Thyroid gland (tissue), 4 donors: ENCODE measurements around the gene PLIN1.

Experiments
- CTCF ChIP-seq, 6 experiments: fragments of 200-600 bp in 3 of 6; fragments of 450-650 bp in 3 of 6; sonication (generic) in 3 of 6; IDR thresholded peaks; one replicate each; pipeline ENCODE4 v1.5.1; 2016 to 2019; ENCODE audit warnings: antibody characterized with exemption in 6 of 6, mild to moderate bottlenecking in 2 of 6, inconsistent platforms in 1 of 6, moderate library complexity in 1 of 6
- POLR2A ChIP-seq, 2 donors: fragments of 450-650 bp; IDR thresholded peaks; one replicate each; pipeline ENCODE4 v1.6.1; 2017; ENCODE audit warnings: antibody characterized with exemption in 2 of 2, mild to moderate bottlenecking in 2 of 2, moderate library complexity in 1 of 2

GRCh38 chr15:89649013-89649625 lies 30.0 kb downstream of the PLIN1 start:
- TF ChIP-seq CTCF (IDR thresholded peaks at IDR 0.05), result no peak
- no peak for TF ChIP-seq POLR2A (IDR thresholded peaks at IDR 0.05)
